Lower leg skin (tissue), 3 donors: ENCODE results near the gene MAD1L1.

ENCODE experiments used
- CTCF ChIP-seq, 3 donors: fragments of 450-650 bp; IDR thresholded peaks; one replicate each; pipeline ENCODE4 v1.5.1; 2016; ENCODE audit warnings: antibody characterized with exemption in 3 of 3, mild to moderate bottlenecking in 3 of 3, moderate library complexity in 2 of 3
- POLR2A ChIP-seq, 2 donors: fragments of 450-650 bp; IDR thresholded peaks; one replicate each; pipeline ENCODE4 v1.6.1; 2016 to 2017; ENCODE audit warnings: antibody characterized with exemption in 2 of 2, mild to moderate bottlenecking in 1 of 2, moderate library complexity in 1 of 2

DNA sequence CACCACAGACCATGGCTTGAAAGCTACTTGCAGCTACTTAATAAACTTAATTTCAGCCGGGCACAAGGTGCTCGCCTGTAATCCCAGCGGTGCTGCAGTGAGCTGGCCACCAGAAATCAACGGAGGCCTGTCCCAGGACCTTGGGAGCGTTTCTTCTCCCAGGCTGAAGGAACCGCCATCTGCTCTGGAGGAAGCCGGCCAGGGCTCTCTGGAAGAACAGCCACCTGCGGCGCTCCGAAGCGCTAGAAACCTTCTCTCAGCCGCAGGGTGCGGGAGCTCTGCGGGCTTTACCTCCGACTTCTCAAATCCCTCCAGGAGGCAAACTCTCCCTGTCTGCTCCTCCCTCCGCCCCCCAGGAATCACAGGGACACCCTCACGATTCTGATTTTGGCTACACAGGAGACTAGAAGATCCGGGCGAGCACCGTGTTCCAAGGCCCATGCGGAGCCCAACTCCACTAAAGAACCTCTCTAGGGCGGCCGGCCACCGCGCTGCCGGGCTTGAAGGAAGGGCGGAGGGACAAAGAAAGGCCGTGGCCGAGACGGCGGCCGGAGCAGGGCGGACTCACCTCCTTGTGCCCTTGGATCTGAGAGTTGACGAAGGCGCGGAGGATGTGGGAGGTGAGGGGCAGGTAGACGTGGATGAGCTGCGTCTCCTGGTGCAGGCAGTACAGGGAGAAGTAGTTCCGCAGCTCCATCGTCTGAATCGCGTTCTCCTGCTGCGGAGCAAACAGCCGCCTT, 23.7 kb upstream of the MAD1L1 start:
- TF ChIP-seq POLR2A (IDR thresholded peaks at IDR 0.05), result no peak
- no peak for TF ChIP-seq CTCF (IDR thresholded peaks at IDR 0.05)
